Astrocyte (in vitro differentiated cells and primary cell): ENCODE data around the gene GGA2.
"Not testable (repeated sequence)": the region's sequence is repeated elsewhere in the genome, so short reads cannot be mapped to it uniquely, and the experiment has no call there.

Experiments
- EZH2 ChIP-seq: IDR thresholded peaks from 2 replicates; pipeline ENCODE4 v1.6.1; 2012; ENCODE audit warnings: mild to moderate bottlenecking, low read length, inconsistent platforms; ENCODE audit not compliant: insufficient read depth
- TF ChIP-seq, protein P1 (sequence below): IDR thresholded peaks from 2 replicates; pipeline ENCODE4 v1.5.1; 2011; ENCODE audit warnings: low read depth, mild to moderate bottlenecking, inconsistent platforms, low read length, moderate library complexity; ENCODE audit not compliant: insufficient read depth

DNA sequence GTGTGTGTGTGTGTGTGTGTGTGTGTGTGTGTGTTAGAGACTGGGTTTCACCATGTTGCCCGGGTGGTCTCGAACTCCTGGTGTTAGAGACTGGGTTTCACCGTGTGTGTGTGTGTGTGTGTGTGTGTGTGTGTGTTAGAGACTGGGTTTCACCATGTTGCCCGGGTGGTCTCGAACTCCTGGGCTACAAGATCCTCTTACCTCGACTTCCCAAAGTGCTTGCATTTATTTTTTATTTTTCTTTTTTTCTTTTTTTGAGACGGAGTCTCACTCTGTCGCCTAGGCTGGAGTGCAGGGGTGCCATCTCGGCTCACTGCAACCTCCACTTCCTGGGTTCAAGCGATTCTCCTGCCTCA is 599 bp upstream of the GGA2 start:
- TF ChIP-seq EZH2, result not testable (repeated sequence)
- TF ChIP-seq, protein P1, sequence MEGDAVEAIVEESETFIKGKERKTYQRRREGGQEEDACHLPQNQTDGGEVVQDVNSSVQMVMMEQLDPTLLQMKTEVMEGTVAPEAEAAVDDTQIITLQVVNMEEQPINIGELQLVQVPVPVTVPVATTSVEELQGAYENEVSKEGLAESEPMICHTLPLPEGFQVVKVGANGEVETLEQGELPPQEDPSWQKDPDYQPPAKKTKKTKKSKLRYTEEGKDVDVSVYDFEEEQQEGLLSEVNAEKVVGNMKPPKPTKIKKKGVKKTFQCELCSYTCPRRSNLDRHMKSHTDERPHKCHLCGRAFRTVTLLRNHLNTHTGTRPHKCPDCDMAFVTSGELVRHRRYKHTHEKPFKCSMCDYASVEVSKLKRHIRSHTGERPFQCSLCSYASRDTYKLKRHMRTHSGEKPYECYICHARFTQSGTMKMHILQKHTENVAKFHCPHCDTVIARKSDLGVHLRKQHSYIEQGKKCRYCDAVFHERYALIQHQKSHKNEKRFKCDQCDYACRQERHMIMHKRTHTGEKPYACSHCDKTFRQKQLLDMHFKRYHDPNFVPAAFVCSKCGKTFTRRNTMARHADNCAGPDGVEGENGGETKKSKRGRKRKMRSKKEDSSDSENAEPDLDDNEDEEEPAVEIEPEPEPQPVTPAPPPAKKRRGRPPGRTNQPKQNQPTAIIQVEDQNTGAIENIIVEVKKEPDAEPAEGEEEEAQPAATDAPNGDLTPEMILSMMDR, result not testable (repeated sequence)
